Tibial nerve (tissue), 4 donors: Measurements from ENCODE around the gene ANAPC13.

Experiments
- CTCF ChIP-seq, 5 experiments: fragments of 200-600 bp in 3 of 5; fragments of 450-650 bp in 2 of 5; sonication (generic) in 3 of 5; IDR thresholded peaks; one replicate each; pipeline ENCODE4 v1.5.1; 2016 to 2019; ENCODE audit warnings: antibody characterized with exemption in 5 of 5, mild to moderate bottlenecking in 3 of 5, moderate library complexity in 2 of 5
- EP300 ChIP-seq, 2 donors: sonication (generic); formaldehyde crosslinking; IDR thresholded peaks; one replicate each; pipeline ENCODE4 v1.6.1; 2017; ENCODE audit warnings: antibody characterized with exemption in 2 of 2, mild to moderate bottlenecking in 1 of 2
- POLR2A ChIP-seq, 2 donors: fragments of 450-650 bp; IDR thresholded peaks; one replicate each; pipeline ENCODE4 v1.6.1; 2017; ENCODE audit warnings: antibody characterized with exemption in 2 of 2, mild to moderate bottlenecking in 2 of 2, moderate library complexity in 2 of 2

- no peak for TF ChIP-seq CTCF (IDR thresholded peaks at IDR 0.05)
- TF ChIP-seq POLR2A (IDR thresholded peaks at IDR 0.05): no peak
- TF ChIP-seq EP300 (IDR thresholded peaks at IDR 0.05): no peak
Measured at GRCh38 chr3:134505485-134505884, 19.7 kb upstream of the ANAPC13 start.
